CD14-positive monocyte (primary cell): Measurements from ENCODE around the gene ARHGEF7. TPM values are rescaled to one million over a fixed set of nuclear protein-coding genes. Genes with fewer than 3 reads are reported as not detected.
A peak's percentile ranks its signal among the peaks of the same experiment; 100 is the strongest.

Source experiments
- DNase-seq, 3 donors: peaks; one replicate each; pipeline ENCODE4 v3.0.0-alpha.2; 2011 to 2022
- H2AFZ ChIP-seq: 2 replicates; pipeline ENCODE4 v1.6.0; 2012; ENCODE audit warnings: mild to moderate bottlenecking, low read depth, low read length, inconsistent platforms; ENCODE audit not compliant: insufficient read depth, poor library complexity, severe bottlenecking
- H3K27ac ChIP-seq, 2 donors: 1 replicate in 1 of 2; 2 replicates in 1 of 2; pipeline ENCODE4 v1.5.1; 2012 to 2013; ENCODE audit warnings: low read length in 2 of 2, control low read depth in 1 of 2, inconsistent platforms in 1 of 2, low read depth in 1 of 2, mild to moderate bottlenecking in 1 of 2
- H3K27me3 ChIP-seq, 2 donors: one replicate each; pipeline versions ENCODE4 v1.6.0 to v1.6.1; 2011 to 2013; ENCODE audit warnings: low read length in 2 of 2; ENCODE audit not compliant: control insufficient read depth in 2 of 2, insufficient read depth in 2 of 2
- H3K36me3 ChIP-seq, 2 donors: replicated peaks in 1 of 2; 1 replicate in 1 of 2; 2 replicates in 1 of 2; pipeline versions ENCODE4 v1.5.1 to v1.6.1; 2012 to 2013; ENCODE audit warnings: low read length in 2 of 2, control low read depth in 1 of 2, inconsistent platforms in 1 of 2, mild to moderate bottlenecking in 1 of 2; ENCODE audit not compliant: insufficient read depth in 2 of 2, control insufficient read depth in 1 of 2
- H3K4me1 ChIP-seq, 2 donors: 1 replicate in 1 of 2; 2 replicates in 1 of 2; pipeline versions ENCODE4 v1.5.1 to v1.6.1; 2012 to 2013; ENCODE audit warnings: low read length in 2 of 2, control low read depth in 1 of 2, inconsistent platforms in 1 of 2, mild to moderate bottlenecking in 1 of 2, moderate library complexity in 1 of 2; ENCODE audit not compliant: insufficient read depth in 2 of 2, control insufficient read depth in 1 of 2
- H3K4me2 ChIP-seq: replicated peaks from 2 replicates; pipeline ENCODE3; 2012; ENCODE audit warnings: low read length, moderate library complexity, mild to moderate bottlenecking; ENCODE audit not compliant: poor library complexity, severe bottlenecking; ENCODE audit errors: extremely low read depth
- H3K4me3 ChIP-seq, 3 experiments: fragments of 200-600 bp in 1 of 3; sonication (generic) in 1 of 3; replicated peaks in 1 of 3; 1 replicate in 2 of 3; 2 replicates in 1 of 3; pipeline ENCODE4 v1.5.1; 2011 to 2013; ENCODE audit warnings: low read length in 3 of 3, mild to moderate bottlenecking in 3 of 3, control low read depth in 2 of 3, low read depth in 2 of 3, inconsistent platforms in 1 of 3, moderate library complexity in 1 of 3
- H3K79me2 ChIP-seq: 2 replicates; pipeline ENCODE4 v1.6.0; 2012; ENCODE audit warnings: mild to moderate bottlenecking, control low read depth, inconsistent platforms, low read length, moderate library complexity; ENCODE audit not compliant: insufficient read depth
- H3K9ac ChIP-seq: 2 replicates; pipeline ENCODE4 v1.6.0; 2017; ENCODE audit warnings: low read length, mild to moderate bottlenecking; ENCODE audit not compliant: insufficient read depth, poor library complexity, severe bottlenecking
- H3K9me3 ChIP-seq, 2 donors: replicated peaks in 1 of 2; 1 replicate in 1 of 2; 2 replicates in 1 of 2; pipeline versions ENCODE4 v1.5.1 to v1.6.1; 2012 to 2013; ENCODE audit warnings: low read length in 2 of 2, control low read depth in 1 of 2; ENCODE audit not compliant: control insufficient read depth in 1 of 2, insufficient read depth in 1 of 2
- H4K20me1 ChIP-seq: 2 replicates; pipeline ENCODE4 v1.6.0; 2012; ENCODE audit warnings: mild to moderate bottlenecking, low read length, control low read depth, moderate library complexity; ENCODE audit not compliant: insufficient read depth
- H3K27ac Mint-ChIP-seq, 7 donors: one replicate each; pipeline ENCODE4 v1.8.0; 2020; ENCODE audit warnings: mild to moderate bottlenecking in 7 of 7, mixed read lengths in 7 of 7, moderate library complexity in 6 of 7, inconsistent platforms in 2 of 7
- H3K27me3 Mint-ChIP-seq, 3 donors: one replicate each; pipeline ENCODE4 v1.8.0; 2021 to 2022; ENCODE audit warnings: low read depth in 3 of 3, mild to moderate bottlenecking in 3 of 3, mixed read lengths in 3 of 3, moderate library complexity in 3 of 3, inconsistent platforms in 1 of 3
- H3K36me3 Mint-ChIP-seq, 2 donors: one replicate each; pipeline ENCODE4 v1.8.0; 2020; ENCODE audit warnings: mixed read lengths in 2 of 2, inconsistent platforms in 1 of 2, mild to moderate bottlenecking in 1 of 2
- H3K4me1 Mint-ChIP-seq: one replicate; pipeline ENCODE4 v1.8.0; 2020; ENCODE audit warnings: mild to moderate bottlenecking, mixed read lengths
- H3K4me3 Mint-ChIP-seq, 2 donors: one replicate each; pipeline ENCODE4 v1.8.0; 2020; ENCODE audit warnings: mild to moderate bottlenecking in 2 of 2, mixed read lengths in 2 of 2, moderate library complexity in 1 of 2
- H3K9me3 Mint-ChIP-seq, 7 donors: one replicate each; pipeline ENCODE4 v1.8.0; 2020 to 2022; ENCODE audit warnings: mixed read lengths in 7 of 7, mild to moderate bottlenecking in 6 of 7, moderate library complexity in 6 of 7, inconsistent platforms in 2 of 7
- CTCF ChIP-seq: fragments of 200-600 bp; IDR thresholded peaks from one replicate; pipeline ENCODE4 v1.8.0; 2022; ENCODE audit warnings: antibody characterized with exemption, mild to moderate bottlenecking
- WGBS: methylation state at CpG from one replicate; pipeline ENCODE4 v1.1.5; 2013; ENCODE audit warnings: missing lambda C conversion rate; ENCODE audit not compliant: insufficient coverage; 5-methylcytosine and 5-hydroxymethylcytosine counted together
- intact Hi-C, 2 donors: fragments of 100-400 bp; cut with micrococcal nuclease; formaldehyde crosslinking; loops; one replicate each; pipeline versions ENCODE4 v1.15.0 to v1.15.1; 2023
- polyA plus RNA-seq, 3 donors: library from polyadenylated mRNA; depleted of rRNA in 1 of 3; unstranded in 2 of 3; stranded (reverse) in 1 of 3; fragments of 300-500 nt in 2 of 3; fragments of >200 nt in 1 of 3; fragmentation: Illumina TruSeq in 2 of 3; gene quantifications; 1 replicate in 2 of 3; 2 replicates in 1 of 3; pipeline ENCODE4 v1.2.3, GENCODE V29; 2012 to 2021

Gene ARHGEF7
- polyA plus RNA-seq, 3 donors, result 4.6 to 29.0 (median 6.1) TPM

- Histone ChIP-seq H3K27ac (peak overlapping the region; percentile 82 to 92), H3K4me1 (peaks cover 16 to 23% of the 10 kb centered on the region in 2 donors), H4K20me1 (peaks cover 32% of the 10 kb centered on the region), H3K9me3 (no peaks in the 10 kb centered on the region), H3K4me2 (peak overlapping the region; percentile 89), H3K27me3 (peaks cover 7 to 22% of the 10 kb centered on the region in 2 donors), H2AFZ (peak overlapping the region; percentile 94), H3K9ac (peak overlapping the region; percentile 90), H3K79me2 (peaks cover 49% of the 10 kb centered on the region), H3K4me3 (peak overlapping the region; percentile 63 to 92 (median 77)), H3K36me3 (peaks cover 2 to 4% of the 10 kb centered on the region in 2 donors)
- peak overlapping the region; percentile 88 to 94 for H3K4me3 Mint-ChIP-seq
- WGBS, result under 1% methylated on average over 30 of the region's 31 CpGs
- H3K36me3 Mint-ChIP-seq, result peaks cover 5 to 10% of the 10 kb centered on the region in 2 donors
- peak; percentile 31 for TF ChIP-seq CTCF
- peaks cover 9 to 22% (median 10%) of the 10 kb centered on the region in 3 donors for H3K27me3 Mint-ChIP-seq
- intact Hi-C loops, result loop anchor here (5.0 to 10.0 kb wide), 3 partner anchors 237 to 439 kb away; partner anchors contain the start of genes ANKRD10 (in 2 of the 2) and ING1 (in 1 of the 2)
- peak in 2 of 3 donors; percentile 26 to 39 for DNase-seq
- H3K4me1 Mint-ChIP-seq, result peaks cover 24% of the 10 kb centered on the region
- no peaks in the 10 kb centered on the region for H3K9me3 Mint-ChIP-seq
- peak overlapping the region; percentile 90 to 96 (median 95) for H3K27ac Mint-ChIP-seq
Observed at GRCh38 chr13:111153977-111154332, 38.8 kb downstream of the ARHGEF7 start.

- Histone ChIP-seq H3K4me3 (no peak overlapping the region), H3K36me3 (peaks cover 7 to 21% of the 10 kb centered on the region in 2 donors), H3K9ac (no peak overlapping the region), H3K9me3 (no peaks in the 10 kb centered on the region), H2AFZ (no peak overlapping the region), H4K20me1 (peaks cover 55% of the 10 kb centered on the region), H3K4me2 (no peak overlapping the region), H3K79me2 (peaks cover 74% of the 10 kb centered on the region), H3K27ac (peak overlapping the region in 1 of 2 donors; percentile 4), H3K4me1 (peaks cover 16 to 23% of the 10 kb centered on the region in 2 donors), H3K27me3 (peaks cover 0 to 5% of the 10 kb centered on the region in 2 donors)
- Mint-ChIP-seq H3K9me3 (no peaks in the 10 kb centered on the region), H3K27me3 (peaks cover 3 to 8% (median 3%) of the 10 kb centered on the region in 3 donors), H3K27ac (peak overlapping the region in 1 of 7 donors; percentile 9), H3K4me3 (no peak overlapping the region), H3K4me1 (peaks cover 28% of the 10 kb centered on the region), H3K36me3 (peaks cover 24 to 28% of the 10 kb centered on the region in 2 donors)
- no peak for DNase-seq
- WGBS, result 100% methylated on average over 1 of the region's 1 CpG
- intact Hi-C loops, result loop anchor here in 1 of 2 donors (10.0 kb wide), 1 partner anchor 442 kb away; the partner anchor contains the start of gene ING1
- TF ChIP-seq CTCF, result no peak
Observed at GRCh38 chr13:111156421-111156820, 41.3 kb downstream of the ARHGEF7 start.
